HepG2 (cell line): ENCODE data around the gene HOXD9. TPM values are rescaled to one million over a fixed set of nuclear protein-coding genes. Genes with fewer than 3 reads are reported as not detected.

Experiments
- MYC ChIP-seq: sonication (generic); formaldehyde crosslinking; IDR thresholded peaks from 2 replicates; pipeline ENCODE4 v1.9.0; 2021; ENCODE audit warnings: missing genetic modification reagents, borderline replicate concordance
- NFKB2 ChIP-seq: sonication (generic); formaldehyde crosslinking; IDR thresholded peaks from 2 replicates; pipeline ENCODE4 v1.4.0; 2020; ENCODE audit warnings: missing genetic modification reagents, borderline replicate concordance
- RARA ChIP-seq: IDR thresholded peaks from 2 replicates; pipeline ENCODE4 v1.6.1; 2016; ENCODE audit warnings: missing genetic modification reagents, missing compliant biosample characterization
- SP4 ChIP-seq: sonication (generic); formaldehyde crosslinking; IDR thresholded peaks from 2 replicates; pipeline ENCODE4 v1.8.1; 2023; ENCODE audit warnings: mild to moderate bottlenecking, missing genetic modification reagents
- TOE1 ChIP-seq: sonication (generic); formaldehyde crosslinking; IDR thresholded peaks from 2 replicates; pipeline ENCODE4 v1.4.0; 2020; ENCODE audit warnings: mild to moderate bottlenecking, missing genetic modification reagents
- ZBTB33 ChIP-seq: sonication (generic); formaldehyde crosslinking; IDR thresholded peaks from 2 replicates; pipeline ENCODE4 v1.4.0; 2020; ENCODE audit warnings: missing genetic modification reagents
- ZFP36 ChIP-seq: fragments of 150-350 bp; IDR thresholded peaks from 2 replicates; pipeline ENCODE4 v1.6.1; 2018; ENCODE audit warnings: borderline replicate concordance, low read length, low read depth; ENCODE audit not compliant: partially characterized antibody
- ZNF430 ChIP-seq: sonication (generic); formaldehyde crosslinking; IDR thresholded peaks from 2 replicates; pipeline ENCODE4 v1.9.0; 2021; ENCODE audit warnings: mild to moderate bottlenecking, missing genetic modification reagents
- ZNF580 ChIP-seq: IDR thresholded peaks from 2 replicates; pipeline ENCODE4 v1.6.1; 2016; ENCODE audit warnings: low read depth, borderline replicate concordance
- ZNF720 ChIP-seq: sonication (generic); formaldehyde crosslinking; IDR thresholded peaks from 2 replicates; pipeline ENCODE4 v1.4.0; 2020; ENCODE audit warnings: missing genetic modification reagents
- ZNF747 ChIP-seq: sonication (generic); formaldehyde crosslinking; IDR thresholded peaks from 2 replicates; pipeline ENCODE4 v1.8.1; 2023; ENCODE audit warnings: missing genetic modification reagents, mild to moderate bottlenecking, borderline replicate concordance
- polyA plus RNA-seq, 8 experiments: library from polyadenylated mRNA; depleted of rRNA in 3 of 8; stranded (reverse) in 7 of 8; unstranded in 1 of 8; fragments of >200 nt; fragmentation: Illumina TruSeq in 4 of 8; extraction: Trizol in 4 of 8; gene quantifications; 2 replicates each; pipeline versions ENCODE4 v1.2.1 to v1.2.3, GENCODE V29; 2011 to 2016; ENCODE audit warnings: low read depth in 4 of 8, missing spikeins in 1 of 8, mixed read lengths in 1 of 8; ENCODE audit not compliant: insufficient read depth in 1 of 8
- total RNA-seq, 5 experiments: library from RNA; depleted of rRNA; stranded (reverse); fragments of >200 nt; fragmentation: Illumina TruSeq; extraction: Trizol; gene quantifications; 2 replicates each; pipeline ENCODE4 v1.2.3, GENCODE V29; 2016; ENCODE audit warnings: low read depth in 1 of 5
- TF ChIP-seq, protein P1 (sequence below): sonication (generic); formaldehyde crosslinking; IDR thresholded peaks from 2 replicates; pipeline ENCODE4 v1.5.0; 2020; ENCODE audit warnings: missing genetic modification reagents
- TF ChIP-seq, protein P2 (sequence below), 2 experiments: fragments of 450-650 bp in 1 of 2; sonication (generic) in 1 of 2; formaldehyde crosslinking in 1 of 2; IDR thresholded peaks; 2 replicates each; pipeline versions ENCODE4 v1.6.1 to v1.8.0; 2016 to 2022; ENCODE audit warnings: antibody characterized with exemption in 1 of 2, mild to moderate bottlenecking in 1 of 2, missing genetic modification reagents in 1 of 2
- TF ChIP-seq, protein P3 (sequence below): sonication (generic); formaldehyde crosslinking; IDR thresholded peaks from 2 replicates; pipeline ENCODE4 v1.4.0; 2020; ENCODE audit warnings: mild to moderate bottlenecking, missing genetic modification reagents

The HOXD9 gene
- total and polyA plus RNA-seq, 2 of the 13 experiments (the other 11 are each of a cell fraction or from before 2014, with no cell fraction given) = not detected

DNA sequence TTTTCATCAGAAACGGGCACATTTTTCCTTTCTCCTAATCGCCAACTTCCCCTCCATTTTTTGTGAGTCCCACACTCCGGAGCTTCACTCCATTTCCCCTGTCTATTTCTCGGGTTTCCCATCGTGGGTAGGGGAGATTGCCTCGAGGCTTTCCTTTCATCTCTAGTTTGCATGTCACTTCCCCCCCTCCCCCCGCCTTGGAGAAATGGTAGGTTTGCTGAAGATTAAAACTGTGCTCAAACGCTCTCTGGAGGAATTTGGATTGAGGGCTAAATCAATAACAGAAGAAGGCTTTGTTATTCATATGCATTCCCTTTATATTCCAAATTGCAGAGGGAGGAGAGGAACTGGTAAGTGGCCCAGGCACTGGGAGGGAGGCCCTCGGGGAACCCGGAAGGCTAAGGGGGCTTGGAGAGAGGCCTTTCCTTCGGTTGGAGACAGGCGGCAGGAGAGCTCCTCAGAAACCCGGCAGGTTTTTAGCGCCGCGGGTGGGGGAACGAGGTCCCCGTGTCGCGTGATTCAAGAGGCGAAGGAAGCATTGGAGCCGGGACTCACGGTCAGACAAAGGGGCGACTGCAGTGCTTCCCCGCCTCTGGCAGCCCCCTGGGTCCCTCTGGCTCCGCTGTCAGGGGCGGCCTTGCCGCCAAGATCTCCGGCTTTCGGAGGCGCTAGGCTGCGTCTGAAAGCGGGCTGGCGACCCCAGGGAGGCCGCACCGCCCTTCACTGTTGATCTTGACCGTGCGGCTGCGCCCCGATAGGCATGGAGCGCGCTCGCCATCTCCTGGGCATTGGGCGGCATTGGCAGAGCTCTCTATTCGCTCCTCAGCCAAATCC is 25.3 kb upstream of the HOXD9 start (continued):
- TF ChIP-seq SP4 (no peak), NFKB2 (CRISPR knock-in tag) (peak; percentile 38; the same call in 1 of the 2 replicates), ZNF580 (CRISPR knock-in tag) (peak; percentile 39; the same call in 1 of the 2 replicates), ZNF747 (CRISPR knock-in tag) (no peak; the same call in 1 of the 2 replicates), ZFP36 (peak; percentile 64), ZNF430 (CRISPR knock-in tag) (peak; percentile 62; the same call in 1 of the 2 replicates), ZNF720 (CRISPR knock-in tag) (no peak), TOE1 (CRISPR knock-in tag) (no peak), ZBTB33 (CRISPR knock-in tag) (no peak), RARA (CRISPR knock-in tag) (peak; percentile 33; the same call in 1 of the 2 replicates), MYC (CRISPR knock-in tag) (peak; percentile 38; the same call in 1 of the 2 replicates)
- TF ChIP-seq, protein P1, sequence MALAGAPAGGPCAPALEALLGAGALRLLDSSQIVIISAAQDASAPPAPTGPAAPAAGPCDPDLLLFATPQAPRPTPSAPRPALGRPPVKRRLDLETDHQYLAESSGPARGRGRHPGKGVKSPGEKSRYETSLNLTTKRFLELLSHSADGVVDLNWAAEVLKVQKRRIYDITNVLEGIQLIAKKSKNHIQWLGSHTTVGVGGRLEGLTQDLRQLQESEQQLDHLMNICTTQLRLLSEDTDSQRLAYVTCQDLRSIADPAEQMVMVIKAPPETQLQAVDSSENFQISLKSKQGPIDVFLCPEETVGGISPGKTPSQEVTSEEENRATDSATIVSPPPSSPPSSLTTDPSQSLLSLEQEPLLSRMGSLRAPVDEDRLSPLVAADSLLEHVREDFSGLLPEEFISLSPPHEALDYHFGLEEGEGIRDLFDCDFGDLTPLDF (CRISPR knock-in tag) = no peak
- TF ChIP-seq, protein P2, sequence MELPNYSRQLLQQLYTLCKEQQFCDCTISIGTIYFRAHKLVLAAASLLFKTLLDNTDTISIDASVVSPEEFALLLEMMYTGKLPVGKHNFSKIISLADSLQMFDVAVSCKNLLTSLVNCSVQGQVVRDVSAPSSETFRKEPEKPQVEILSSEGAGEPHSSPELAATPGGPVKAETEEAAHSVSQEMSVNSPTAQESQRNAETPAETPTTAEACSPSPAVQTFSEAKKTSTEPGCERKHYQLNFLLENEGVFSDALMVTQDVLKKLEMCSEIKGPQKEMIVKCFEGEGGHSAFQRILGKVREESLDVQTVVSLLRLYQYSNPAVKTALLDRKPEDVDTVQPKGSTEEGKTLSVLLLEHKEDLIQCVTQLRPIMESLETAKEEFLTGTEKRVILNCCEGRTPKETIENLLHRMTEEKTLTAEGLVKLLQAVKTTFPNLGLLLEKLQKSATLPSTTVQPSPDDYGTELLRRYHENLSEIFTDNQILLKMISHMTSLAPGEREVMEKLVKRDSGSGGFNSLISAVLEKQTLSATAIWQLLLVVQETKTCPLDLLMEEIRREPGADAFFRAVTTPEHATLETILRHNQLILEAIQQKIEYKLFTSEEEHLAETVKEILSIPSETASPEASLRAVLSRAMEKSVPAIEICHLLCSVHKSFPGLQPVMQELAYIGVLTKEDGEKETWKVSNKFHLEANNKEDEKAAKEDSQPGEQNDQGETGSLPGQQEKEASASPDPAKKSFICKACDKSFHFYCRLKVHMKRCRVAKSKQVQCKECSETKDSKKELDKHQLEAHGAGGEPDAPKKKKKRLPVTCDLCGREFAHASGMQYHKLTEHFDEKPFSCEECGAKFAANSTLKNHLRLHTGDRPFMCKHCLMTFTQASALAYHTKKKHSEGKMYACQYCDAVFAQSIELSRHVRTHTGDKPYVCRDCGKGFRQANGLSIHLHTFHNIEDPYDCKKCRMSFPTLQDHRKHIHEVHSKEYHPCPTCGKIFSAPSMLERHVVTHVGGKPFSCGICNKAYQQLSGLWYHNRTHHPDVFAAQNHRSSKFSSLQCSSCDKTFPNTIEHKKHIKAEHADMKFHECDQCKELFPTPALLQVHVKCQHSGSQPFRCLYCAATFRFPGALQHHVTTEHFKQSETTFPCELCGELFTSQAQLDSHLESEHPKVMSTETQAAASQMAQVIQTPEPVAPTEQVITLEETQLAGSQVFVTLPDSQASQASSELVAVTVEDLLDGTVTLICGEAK (IDR thresholded peaks at IDR 0.05) = no peak
- TF ChIP-seq, protein P2 (CRISPR knock-in tag; IDR thresholded peaks at IDR 0.05) = peak; percentile 63; the same call in 1 of the 2 replicates
- TF ChIP-seq, protein P3, sequence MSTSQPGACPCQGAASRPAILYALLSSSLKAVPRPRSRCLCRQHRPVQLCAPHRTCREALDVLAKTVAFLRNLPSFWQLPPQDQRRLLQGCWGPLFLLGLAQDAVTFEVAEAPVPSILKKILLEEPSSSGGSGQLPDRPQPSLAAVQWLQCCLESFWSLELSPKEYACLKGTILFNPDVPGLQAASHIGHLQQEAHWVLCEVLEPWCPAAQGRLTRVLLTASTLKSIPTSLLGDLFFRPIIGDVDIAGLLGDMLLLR (CRISPR knock-in tag) = peak; percentile 61; the same call in 1 of the 2 replicates
